GM18951 (cell line): ENCODE data around the gene FGD3.
"Not testable (repeated sequence)": the region's sequence is repeated elsewhere in the genome, so short reads cannot be mapped to it uniquely, and the experiment has no call there.

Source experiments
- POLR2A ChIP-seq: IDR thresholded peaks from 4 replicates; pipeline ENCODE4 v1.6.1; 2011; ENCODE audit warnings: mild to moderate bottlenecking; ENCODE audit not compliant: insufficient read length, insufficient read depth; ENCODE audit errors: extremely low read depth
- in situ Hi-C: fragments of 300-500 bp; cut with MboI; formaldehyde crosslinking; loops from one replicate; pipeline ENCODE4 v1.12.0; 2022; ENCODE audit warnings: low sequenced_read_pairs, mixed read lengths, inconsistent platforms; ENCODE audit not compliant: unreplicated experiment

FGD3 gene

DNA sequence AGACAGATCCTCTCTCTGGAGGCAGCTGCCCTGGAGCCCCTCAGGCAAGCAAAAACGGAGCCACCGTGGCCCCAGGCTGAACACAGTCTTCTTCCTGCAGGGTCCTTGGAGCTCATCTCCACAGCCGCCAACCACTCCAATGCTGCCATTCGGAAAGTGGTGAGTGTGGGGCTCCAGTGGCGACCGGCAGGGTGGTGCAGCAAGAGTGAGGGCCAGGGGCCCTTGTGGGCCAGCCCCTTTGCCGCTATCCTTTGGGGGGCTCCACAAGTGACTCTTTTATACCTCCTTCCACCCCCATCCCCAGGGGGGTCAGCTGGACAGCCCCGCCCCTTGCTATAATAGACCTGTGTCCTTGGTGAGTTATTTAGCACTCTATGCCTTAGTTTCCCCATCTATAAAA, 63.8 kb downstream of the FGD3 start:
- no peak for TF ChIP-seq POLR2A

DNA sequence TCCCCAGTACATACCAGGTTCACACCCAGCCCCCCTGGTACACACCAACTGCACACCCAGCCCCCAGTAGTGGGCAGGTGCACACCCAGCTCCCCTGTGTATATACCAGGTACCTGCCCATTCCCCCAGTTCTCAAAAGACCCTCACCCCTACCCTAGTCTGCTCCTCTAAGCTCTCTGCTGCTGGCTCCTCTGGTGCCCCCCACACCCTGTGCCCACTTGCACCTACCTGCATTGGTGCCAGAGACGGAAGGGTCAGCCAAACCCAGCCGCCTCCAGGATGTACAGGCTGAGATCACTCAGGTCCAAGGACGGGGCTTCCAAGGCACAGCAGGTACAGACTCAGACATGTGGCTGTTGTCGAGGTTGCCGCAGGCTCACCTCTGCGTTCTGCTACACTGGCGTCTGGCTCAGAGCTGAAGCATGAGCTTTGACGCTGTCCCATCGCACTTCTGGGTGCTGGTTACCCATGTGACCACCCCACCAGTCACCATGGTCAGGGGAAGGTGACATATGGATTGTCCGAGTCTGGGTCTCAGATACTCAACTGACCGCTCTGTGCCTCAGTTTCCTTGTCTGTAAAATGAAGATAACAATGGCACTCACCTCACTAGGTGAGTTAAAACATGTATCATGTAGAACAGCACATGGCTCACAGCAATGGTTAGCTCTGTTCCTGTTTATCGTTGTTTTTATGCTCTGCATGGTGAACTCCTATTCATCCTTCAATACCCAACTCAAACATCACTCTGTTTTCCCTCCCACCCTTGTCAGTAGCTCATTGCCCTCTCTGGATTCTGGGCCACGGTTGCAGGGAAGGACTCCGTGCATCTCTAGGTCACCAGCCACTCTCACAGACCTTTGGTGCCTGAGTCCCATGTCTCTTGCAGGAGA, 65.9 kb downstream of the FGD3 start:
- in situ Hi-C loops = no loop called here

More for the DNA sequence above, 63.8 kb downstream of the FGD3 start:
- in situ Hi-C loops = no loop called here

DNA sequence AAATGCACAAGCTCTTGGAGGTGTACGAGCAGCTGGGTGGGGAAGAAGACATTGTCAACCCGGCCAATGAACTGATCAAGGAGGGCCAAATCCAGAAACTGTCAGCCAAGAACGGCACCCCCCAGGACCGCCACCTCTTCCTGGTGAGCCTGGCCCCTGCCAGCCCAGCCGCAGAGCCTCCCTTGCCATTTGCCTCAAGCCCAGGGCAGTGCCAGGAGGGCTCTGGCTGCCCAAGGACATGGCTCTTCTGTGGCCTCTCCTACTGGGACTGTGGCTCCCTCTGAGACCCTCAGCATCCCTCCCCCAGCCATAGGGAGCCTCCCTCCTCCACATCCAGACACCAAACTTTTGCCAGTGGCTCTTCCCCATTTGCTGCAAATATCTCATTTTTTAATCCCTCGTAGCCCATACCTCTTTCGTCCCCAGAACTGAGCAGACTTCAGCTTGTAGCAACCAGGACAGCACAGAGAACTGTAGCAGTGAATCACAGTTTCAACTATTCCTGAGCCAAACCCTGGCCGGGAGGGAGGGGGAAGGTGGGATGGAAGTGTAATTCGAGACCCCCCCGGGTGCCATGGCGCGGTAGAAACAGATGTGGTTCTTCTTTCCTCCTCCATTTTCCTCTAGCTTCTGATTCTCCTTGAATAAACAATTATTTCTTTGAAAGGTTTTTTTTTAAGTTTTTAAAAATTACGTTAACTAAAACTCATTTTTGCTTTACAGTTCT, 66.7 kb downstream of the FGD3 start:
- TF ChIP-seq POLR2A = no peak
- in situ Hi-C loops = no loop called here

More for the DNA sequence above, 65.9 kb downstream of the FGD3 start:
- no peak for TF ChIP-seq POLR2A

DNA sequence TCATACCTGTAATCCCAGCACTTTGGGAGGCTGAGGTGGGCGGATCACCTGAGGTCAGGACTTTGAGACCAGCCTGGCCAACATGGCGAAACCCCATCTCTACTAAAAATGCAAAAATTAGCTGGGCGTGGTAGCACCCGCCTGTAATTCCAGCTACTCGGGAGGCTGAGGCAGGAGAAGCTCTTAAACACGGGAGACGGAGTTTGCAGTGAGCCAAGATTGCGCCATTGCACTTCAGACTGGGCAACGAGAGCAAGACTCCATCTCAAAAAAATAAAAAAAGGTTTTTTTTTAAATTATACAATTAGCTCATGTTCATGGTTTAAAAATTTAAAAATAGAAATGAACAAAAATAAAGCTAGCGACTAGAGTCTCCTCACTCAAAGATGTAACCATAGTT, 67.9 kb downstream of the FGD3 start:
- in situ Hi-C loops = not testable (repeated sequence)

DNA sequence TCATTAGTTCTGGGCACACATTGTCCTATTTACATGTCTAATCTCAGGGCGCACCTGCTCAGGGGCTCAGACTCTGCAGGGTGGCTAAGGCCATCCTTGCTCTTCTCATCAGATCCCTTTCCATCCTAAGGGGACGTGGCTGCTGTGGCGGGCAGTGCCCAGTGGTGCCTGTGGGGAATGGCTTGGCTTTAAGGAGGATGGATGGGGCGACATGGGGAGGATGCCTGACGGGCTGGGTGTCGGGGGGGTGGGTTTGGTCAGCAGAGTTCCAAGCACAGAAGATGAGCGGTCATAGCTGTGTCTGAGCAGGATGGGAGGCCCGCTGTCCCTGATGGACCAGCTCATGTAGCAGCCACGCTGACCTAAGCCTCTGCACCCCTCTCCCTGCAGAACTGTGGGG, 70.3 kb downstream of the FGD3 start:
- in situ Hi-C loops = no loop called here
- no peak for TF ChIP-seq POLR2A

DNA sequence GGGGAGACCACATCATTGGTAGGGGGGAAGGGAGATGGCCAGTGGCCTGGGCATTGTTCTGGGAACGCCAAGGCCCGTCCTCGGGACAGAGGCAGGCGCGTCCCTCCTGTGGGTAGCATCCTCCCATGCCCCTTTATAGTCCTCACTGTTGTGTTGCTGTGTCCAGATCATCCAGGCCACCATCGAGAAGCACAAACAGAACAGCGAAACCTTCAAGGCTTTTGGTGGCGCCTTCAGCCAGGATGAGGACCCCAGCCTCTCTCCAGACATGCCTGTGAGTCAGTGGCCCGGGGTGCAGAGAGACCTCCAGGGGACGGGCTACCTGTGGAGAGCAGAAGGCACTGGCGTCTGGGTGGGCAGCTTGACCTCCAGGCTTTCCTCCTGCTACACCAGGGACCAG, 72.8 kb downstream of the FGD3 start:
- in situ Hi-C loops = no loop called here
- no peak for TF ChIP-seq POLR2A

DNA sequence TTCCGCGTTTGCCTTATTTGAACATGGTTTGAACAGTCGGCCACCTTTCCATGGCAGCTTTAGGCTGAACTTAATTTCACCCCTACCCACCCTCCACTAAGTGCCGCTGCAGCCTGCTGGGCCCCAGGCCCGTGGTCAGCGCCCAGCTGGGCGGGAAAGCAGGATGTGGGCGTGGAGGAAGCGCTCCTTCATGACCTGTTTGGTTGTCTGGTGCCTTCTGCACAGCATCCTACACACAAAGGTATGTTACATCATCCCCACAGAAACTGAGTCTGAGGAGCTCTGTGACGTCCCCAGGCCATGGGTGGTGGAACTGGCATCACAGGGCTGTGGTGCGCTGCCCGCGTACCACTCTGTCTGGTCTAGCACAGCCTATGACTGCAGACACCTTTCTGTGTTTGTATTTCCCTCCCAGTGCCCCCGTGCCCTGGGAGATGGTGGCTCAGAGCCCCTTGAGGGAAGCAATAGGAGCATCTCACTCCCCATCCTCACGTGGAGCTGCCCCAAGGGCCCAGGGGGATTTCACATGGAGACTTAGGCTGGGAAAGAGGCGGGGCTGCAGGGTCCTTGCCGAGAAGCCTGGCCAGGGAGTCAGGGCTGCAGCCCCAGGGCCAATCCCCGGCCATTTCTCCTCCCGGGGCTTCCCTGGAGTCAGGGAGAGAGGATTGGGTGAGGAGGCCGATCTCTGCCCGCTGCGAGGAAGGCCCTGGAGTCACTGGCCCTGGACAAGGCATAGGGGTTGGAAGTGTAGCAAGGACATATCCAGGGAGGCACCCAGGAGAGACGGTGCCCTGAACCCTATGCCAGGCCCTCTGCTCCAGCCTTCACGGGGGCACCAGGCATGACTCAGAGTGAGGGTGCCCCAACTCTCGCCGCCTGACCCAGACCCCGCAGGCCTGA, 73.7 kb downstream of the FGD3 start:
- no peak for TF ChIP-seq POLR2A
- in situ Hi-C loops = no loop called here

DNA sequence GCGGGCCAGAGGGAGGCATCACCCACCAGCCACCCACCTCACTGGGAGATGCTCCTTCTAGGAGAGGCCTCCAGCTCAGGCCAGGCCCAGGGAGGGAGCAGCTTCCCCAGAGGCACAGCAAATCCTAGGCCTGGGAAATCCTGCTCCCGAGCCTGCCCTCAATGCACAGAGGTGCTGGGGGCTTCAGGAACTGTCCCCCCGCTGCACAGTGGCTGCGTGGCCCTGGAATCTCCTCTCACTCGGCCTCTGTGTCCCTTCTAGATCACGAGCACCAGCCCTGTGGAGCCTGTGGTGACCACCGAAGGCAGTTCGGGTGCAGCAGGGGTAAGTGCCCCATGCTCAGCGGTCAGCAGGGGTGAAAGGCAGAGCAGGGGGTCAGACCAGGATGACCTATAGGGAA, 74.7 kb downstream of the FGD3 start:
- in situ Hi-C loops = no loop called here

DNA sequence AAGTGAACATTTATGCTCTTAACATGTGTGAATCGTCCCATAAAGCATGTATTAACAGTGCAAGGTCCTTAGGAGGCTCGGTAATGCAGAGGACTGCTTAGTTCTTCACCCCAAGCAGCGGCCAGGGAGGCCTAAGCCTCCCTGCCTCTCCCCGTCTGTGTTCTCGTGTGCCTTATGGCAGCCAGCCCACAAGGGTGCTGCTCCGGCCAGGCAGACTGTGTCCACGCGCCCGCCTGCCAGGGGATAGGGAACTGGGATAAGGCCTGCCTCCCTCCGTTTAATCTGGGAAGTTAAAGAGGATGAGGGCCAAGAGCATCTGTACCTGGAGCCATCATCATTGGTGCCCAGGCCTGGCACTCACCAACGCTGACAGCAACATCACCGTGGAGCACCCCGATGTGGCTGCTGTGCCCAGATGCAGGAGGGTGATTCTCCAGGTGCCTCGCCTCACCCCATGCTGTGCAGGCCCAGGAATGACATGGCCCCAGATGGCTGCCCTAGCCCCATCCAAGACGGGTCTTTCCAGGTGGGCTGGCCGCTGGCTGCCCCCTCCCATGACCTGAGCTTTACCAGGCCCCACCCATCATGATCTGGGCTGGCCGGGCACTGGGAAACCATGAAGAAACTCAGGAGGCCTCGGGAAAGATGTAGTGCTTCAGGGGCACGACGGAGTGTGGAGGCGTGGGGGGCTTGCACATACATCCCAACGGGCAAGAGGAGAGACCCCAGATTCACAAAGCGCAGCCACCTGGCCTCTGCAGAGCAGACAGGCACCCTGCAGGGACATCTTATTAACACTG, 75.6 kb downstream of the FGD3 start:
- TF ChIP-seq POLR2A = no peak
- in situ Hi-C loops = no loop called here

More for the DNA sequence above, 74.7 kb downstream of the FGD3 start:
- TF ChIP-seq POLR2A = no peak

DNA sequence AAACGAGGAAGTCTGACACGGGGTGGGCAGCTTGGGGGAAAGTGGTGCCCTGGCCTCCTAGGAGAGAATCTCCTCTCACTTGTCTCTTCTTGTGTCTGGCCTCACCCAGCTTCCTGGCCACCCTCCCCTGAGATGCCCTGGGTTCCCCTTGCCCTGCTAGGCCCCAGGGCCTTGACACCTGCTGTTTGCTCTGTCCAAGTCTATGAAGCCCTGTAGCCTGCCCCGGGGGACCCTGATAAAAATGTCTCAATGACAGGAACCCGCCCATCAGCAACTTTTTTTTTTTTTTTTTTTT, 76.1 kb downstream of the FGD3 start:
- no peak for TF ChIP-seq POLR2A
- in situ Hi-C loops = no loop called here

DNA sequence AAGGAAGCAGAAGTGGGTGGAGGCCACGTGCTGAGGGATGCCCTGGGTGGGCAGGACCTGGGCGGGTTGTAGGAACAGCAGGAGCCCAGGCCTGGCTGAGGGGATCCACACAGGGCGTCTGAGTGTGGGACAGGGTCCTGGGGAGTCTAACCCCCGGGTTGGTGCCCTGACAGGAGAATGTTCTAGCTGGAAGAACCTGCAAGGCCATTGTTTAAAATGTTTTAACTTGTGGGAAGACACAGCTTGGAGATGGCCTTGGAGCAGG, 77.3 kb downstream of the FGD3 start:
- in situ Hi-C loops = no loop called here
- no peak for TF ChIP-seq POLR2A

DNA sequence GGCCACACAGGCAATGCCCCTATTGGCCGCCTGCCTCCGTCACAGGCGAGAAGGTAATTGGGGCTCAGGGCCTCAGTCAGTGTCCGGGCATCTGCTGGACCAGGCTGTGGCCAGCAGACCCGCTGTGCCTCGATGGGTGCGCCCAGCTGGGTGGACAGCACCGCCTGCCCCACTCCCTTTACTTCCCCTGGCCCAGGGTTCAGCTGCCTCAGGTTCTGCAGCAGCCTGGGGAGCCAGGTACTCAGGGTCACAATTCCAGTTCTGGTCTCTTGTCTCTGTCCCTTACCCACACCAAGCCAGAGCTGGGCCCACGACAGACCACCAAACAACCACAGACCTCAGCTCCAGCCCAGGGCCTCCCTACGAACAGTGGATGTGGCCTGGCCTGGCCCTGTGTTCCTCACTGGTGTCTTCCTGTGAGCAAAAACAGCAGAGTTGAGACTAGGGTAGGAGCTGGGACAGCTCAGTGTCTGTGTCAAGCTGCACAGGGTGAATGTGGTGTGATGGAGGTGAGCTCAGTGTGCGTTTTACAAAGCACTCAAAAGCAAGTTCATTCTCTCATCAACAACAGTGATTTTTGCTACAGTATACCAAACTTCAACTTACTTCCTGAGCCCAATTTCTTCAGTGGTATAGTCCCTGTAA, 77.8 kb downstream of the FGD3 start:
- in situ Hi-C loops = no loop called here
- TF ChIP-seq POLR2A = no peak
